ENCODE data around the gene PAGE2B.

Gene PAGE2B

GRCh38 chrX:55072286-55072685 is 2.5 kb upstream of the PAGE2B start:
- DNase-seq (ENCODE audit: low read depth): no peak
- no peak overlapping the region for H3K4me3 ChIP-seq (ENCODE audit: low read depth, low read length)
- TF ChIP-seq CTCF (IDR thresholded peaks at IDR 0.05; ENCODE audit: control insufficient read depth, extremely low read depth, insufficient read depth): no peak

- H3K4me3 ChIP-seq (ENCODE audit: low read depth, low read length): no peak within 1 kb of the TSS
- no peak for TF ChIP-seq CTCF (IDR thresholded peaks at IDR 0.05; ENCODE audit: control insufficient read depth, extremely low read depth, insufficient read depth)
- no peak for DNase-seq (ENCODE audit: low read depth)
Observed at GRCh38 chrX:55088795-55089489, 14.1 kb downstream of the PAGE2B start, which contains the start of gene PAGE2. TSS of gene PAGE2 (plus strand) at chrX:55089018. CDS start at chrX:55090021, 1,003 bp downstream.

- no peak for TF ChIP-seq CTCF (IDR thresholded peaks at IDR 0.05; ENCODE audit: control insufficient read depth, extremely low read depth, insufficient read depth)
- H3K4me3 ChIP-seq (ENCODE audit: low read depth, low read length): no peak overlapping the region
- no peak for DNase-seq (ENCODE audit: low read depth)
Observed at GRCh38 chrX:55098691-55099090, 23.9 kb downstream of the PAGE2B start.

GRCh38 chrX:55099162-55099561 is 24.3 kb downstream of the PAGE2B start:
- DNase-seq (ENCODE audit: low read depth): no peak
- no peak for TF ChIP-seq CTCF (IDR thresholded peaks at IDR 0.05; ENCODE audit: control insufficient read depth, extremely low read depth, insufficient read depth)

DNA sequence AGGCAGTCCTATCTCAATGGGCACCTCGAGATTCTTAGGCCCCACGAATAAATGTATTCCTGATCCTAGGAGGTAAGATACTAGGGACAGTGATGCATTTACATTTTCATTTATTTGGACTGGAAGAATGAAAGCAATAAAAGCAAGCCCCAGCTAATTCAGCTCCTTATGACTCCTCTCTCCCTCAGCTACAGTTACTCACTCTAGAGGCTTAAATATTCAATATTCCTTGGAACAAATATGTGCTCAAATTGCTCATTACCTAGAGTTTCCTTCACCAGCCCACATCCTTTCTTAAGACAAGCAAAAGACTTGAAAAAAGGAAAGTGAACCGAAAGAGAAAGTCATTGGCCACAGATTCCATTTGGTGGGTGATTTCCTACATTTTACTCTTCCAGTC is 27.9 kb downstream of the PAGE2B start:
- DNase-seq (ENCODE audit: low read depth): no peak
- no peak for TF ChIP-seq CTCF (IDR thresholded peaks at IDR 0.05; ENCODE audit: control insufficient read depth, extremely low read depth, insufficient read depth)
- no peak overlapping the region for H3K4me3 ChIP-seq (ENCODE audit: low read depth, low read length)

More at GRCh38 chrX:55099162-55099561, 24.3 kb downstream of the PAGE2B start:
- no peak overlapping the region for H3K4me3 ChIP-seq (ENCODE audit: low read depth, low read length)

DNA sequence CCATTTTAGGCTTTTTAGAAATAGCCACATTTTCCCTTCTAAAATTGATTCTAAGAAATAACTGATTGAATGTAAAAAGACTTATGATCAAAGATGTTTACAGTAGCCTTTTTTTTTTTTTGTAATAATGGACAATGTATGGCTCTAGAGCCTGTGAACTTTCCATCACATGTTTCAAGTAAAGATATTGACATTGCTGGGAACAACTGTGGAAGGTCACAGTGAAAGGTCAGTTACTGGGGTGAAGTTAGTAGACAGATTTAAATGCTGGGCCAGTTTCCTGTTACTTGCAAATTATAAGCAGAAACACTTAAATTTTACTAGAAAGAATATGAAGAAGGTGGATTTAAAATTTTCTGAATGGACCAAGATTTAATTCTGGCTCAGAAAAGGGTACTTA is 32.4 kb downstream of the PAGE2B start:
- no peak overlapping the region for H3K4me3 ChIP-seq (ENCODE audit: low read depth, low read length)
- TF ChIP-seq CTCF (IDR thresholded peaks at IDR 0.05; ENCODE audit: control insufficient read depth, extremely low read depth, insufficient read depth): no peak
- no peak for DNase-seq (ENCODE audit: low read depth)

DNA sequence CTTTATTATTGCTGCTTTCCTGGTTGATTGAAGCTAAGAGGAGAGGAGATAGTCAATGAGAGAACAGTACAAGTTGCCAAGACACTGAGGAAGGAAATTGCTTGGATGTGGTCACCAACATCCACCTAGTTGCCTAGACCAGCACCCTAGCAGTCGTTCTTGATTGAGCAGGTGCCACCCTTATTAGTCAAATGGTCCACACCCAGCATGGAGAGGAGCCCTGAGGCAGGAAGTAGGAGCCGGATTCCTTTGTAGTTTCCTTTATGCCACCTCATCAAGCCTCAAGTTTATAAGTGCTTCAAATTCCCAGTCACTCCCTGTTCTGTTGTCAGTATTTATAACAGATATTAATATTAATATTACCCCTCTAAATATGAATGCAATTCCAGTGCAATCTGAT is 33.1 kb downstream of the PAGE2B start:
- DNase-seq (ENCODE audit: low read depth): no peak
- H3K4me3 ChIP-seq (ENCODE audit: low read depth, low read length): no peak overlapping the region
- no peak for TF ChIP-seq CTCF (IDR thresholded peaks at IDR 0.05; ENCODE audit: control insufficient read depth, extremely low read depth, insufficient read depth)
